Posterior vena cava (tissue), 2 donors: ENCODE results near the gene KLHDC4. TPM values are rescaled to one million over a fixed set of nuclear protein-coding genes. Genes with fewer than 3 reads are reported as not detected.
A peak's percentile ranks its signal among the peaks of the same experiment; 100 is the strongest.
"Not testable (repeated sequence)": the region's sequence is repeated elsewhere in the genome, so short reads cannot be mapped to it uniquely, and the experiment has no call there.

Experiments
- DNase-seq: peaks from one replicate; pipeline ENCODE4 v3.0.0-alpha.2; 2020; ENCODE audit warnings: low spot score
- intact Hi-C, 2 donors: fragments of 100-400 bp; cut with DNase I; formaldehyde crosslinking; loops; one replicate each; pipeline versions ENCODE4 v1.14.1 to v1.14.2; 2022 to 2023
- long read RNA-seq, 2 donors: library from polyadenylated mRNA; unstranded; transcript quantifications; one replicate each; pipeline ENCODE4 v2.0.0, GENCODE V29; 2020 to 2021
- total RNA-seq, 2 donors: library from RNA; stranded (reverse); fragmentation: NEBNext Ultra II Directional; extraction: Animal tissue kit (Norgen Biotek cat#: 25700); gene quantifications; one replicate each; pipeline ENCODE4 v1.2.1, GENCODE V29; 2021
- donor health status: DM: yes; HTN: yes; CAD: no.
- donor health status: DM: yes; HTN: yes; CAD: no.

KLHDC4 gene
- total RNA-seq = 10 to 100 TPM; 19.8 to 21.9 TPM
- long read RNA-seq, donor 1, full-length matches to known transcripts = 3 of 9 reads
- long read RNA-seq, donor 1, partial matches to known transcripts = 1 of 9 reads
- long read RNA-seq, donor 1, other reads (novel, unspliced or antisense) = 5 of 9 reads
- long read RNA-seq, donor 2, full-length matches to known transcripts = 44 of 91 reads
- long read RNA-seq, donor 2, partial matches to known transcripts = 14 of 91 reads
- long read RNA-seq, donor 2, other reads (novel, unspliced or antisense) = 33 of 91 reads

DNA sequence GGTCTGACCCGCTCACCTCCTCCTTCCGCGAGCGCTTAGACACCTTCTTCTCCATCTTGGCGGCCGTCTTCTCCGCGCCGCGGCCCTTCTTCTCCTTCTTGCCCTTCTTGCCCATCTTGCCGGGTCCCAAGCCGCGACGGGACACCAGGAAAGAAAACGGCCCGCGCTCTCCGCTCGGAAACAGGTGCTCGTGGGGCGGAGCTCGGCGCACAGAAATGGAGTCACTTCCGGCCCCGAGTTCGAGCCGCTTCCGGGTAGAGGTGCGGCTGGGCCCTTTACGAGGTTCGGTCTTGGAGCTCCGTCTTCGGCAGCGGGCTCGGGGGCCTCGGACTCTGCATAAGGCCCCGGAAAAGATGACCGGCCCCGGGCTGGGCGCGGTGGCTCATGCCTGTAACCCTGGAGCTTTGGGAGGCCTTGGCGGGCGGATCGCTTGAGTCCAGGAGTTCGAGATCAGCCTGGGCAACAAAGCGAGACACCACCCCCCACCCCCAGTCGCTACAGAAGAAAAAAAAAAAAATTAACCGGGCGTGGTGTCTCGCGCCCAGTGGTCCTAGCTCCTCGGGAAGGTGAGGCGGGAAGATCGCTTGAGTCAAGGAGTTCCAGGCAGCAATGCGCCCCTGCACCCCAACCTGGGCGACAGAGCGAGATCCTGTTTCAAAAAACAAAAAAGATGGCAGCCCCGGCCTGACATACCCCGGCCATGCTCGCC lies at the start of gene KLHDC4:
Gene KLHDC4 (minus strand): TSS at position 211 of the 709 bp plus-strand sequence. CDS start 96 bp downstream, at position 115.
- intact Hi-C loops = loop anchor here in 1 of 2 donors (10.0 kb wide), 1 partner anchor 171 kb away; no protein-coding TSS in a partner anchor

DNA sequence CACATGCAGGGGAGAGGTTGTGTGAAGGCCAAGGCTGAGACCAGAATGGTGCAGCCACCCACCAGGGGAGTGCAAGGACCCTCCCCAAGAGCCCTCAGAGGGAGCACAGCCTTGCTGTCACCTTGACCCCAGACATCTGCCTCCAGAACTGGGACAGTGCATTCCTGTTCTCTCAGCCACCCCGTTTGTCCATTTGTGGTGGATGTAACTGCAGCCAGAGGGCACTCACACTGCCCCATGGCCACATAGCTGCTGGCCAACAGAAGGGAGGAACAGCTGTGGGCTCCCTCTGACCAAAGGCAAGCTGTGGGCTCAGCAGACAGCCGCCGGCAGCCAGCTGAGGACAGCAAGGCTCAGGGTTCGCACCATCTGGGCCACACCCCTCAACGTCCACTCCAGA lies 49.8 kb upstream of the KLHDC4 start:
- no peak for DNase-seq
- intact Hi-C loops = no loop called here

More for the DNA sequence above, at the start of gene KLHDC4:
- DNase-seq = peak; percentile 97

DNA sequence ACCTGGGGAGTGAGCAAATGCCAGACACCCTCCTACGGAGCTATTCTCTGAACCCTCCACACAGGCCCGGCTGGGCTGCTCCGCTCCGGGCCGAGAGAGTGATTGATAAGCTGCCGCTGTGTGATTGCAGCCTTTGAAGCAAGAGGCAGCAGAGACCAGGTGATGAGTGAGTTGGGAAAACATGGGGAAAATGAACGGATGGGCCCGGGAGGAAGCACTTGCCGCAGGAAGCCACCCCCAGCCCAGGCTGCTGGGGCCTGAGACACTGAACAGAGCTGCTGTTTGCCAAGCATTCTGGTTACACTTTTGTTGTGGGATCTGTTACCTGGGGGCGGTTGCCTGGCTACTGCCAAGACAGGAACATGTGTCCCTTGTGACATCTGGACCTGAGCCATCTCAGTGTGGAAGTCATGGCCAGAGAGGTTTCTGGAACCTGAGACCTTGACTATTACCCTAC lies 46.4 kb upstream of the KLHDC4 start:
- no peak for DNase-seq
- intact Hi-C loops = no loop called here

DNA sequence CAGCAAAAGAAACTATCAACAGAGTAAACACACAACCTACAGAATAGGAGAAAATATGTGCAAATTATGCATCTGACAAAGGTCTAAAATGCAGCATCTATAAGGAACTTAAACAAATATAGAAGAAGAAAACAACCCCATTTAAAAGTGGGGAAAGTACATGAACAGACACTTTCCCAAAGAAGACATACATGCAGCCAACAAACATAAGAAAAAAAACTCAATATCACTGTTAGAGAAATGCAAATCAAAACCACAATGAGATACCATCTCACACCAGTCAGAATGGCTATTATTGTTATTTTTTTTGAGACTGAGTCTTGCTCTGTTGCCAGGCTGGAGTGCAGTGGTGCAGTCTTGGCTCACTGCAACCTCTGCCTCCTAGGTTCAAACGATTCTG lies 45.7 kb upstream of the KLHDC4 start:
- DNase-seq, intact Hi-C loops: not testable (repeated sequence)

DNA sequence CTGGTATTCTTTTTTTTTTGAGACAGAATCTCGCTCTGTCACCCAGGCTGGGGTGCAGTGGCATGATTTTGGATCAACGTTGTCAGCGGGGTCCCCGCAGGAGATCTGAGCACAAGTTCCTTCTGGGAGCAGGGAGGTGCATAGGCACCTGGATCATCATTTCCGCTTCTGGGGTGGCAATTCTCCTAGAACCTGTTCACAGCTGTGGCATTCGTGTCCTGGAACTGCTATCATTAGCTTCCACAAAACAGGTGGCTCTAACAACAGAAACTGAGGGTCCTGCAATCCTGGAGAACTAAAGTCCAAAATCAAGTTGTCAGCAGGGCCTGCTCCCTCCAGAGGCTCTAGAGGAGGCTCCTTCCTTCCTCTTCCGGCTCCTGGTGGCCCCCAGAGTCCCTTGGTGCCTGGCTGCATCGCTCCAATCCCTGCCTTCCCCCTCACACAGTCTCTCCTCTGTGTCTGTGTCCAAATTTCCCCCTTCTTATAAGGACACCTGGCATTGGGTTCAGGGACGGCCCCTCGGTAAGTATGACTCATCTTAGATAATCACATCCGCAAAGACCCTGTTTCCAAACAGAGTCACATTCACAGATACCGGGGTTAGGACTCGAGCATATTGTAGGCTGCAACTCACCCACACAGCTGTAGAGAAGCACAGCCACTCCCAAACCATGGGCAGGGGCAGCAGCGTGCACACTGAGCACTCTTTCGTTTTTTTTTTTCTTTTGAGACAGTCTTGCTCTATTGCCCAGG lies 43.5 kb upstream of the KLHDC4 start:
- DNase-seq = no peak
- intact Hi-C loops = no loop called here

DNA sequence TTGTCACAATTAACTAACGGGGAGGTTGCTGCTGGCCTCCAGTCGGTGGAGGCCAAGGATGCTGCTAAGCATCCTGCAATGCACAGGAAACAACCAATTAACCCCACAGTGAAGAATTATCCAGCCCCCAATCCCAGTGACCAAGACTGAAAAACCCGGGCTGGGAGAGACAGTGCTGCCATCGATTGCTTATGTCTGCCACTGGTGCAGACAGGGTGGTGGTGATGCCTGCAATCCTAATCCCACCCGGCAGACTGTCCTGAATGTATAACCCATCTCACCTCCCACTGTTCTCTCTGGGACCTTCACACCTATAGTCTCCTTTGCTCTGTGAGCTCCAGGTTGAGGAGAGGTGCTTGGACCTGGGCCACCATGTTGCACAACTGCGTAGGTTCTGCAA lies 42.3 kb upstream of the KLHDC4 start:
- DNase-seq = no peak
- intact Hi-C loops = no loop called here

DNA sequence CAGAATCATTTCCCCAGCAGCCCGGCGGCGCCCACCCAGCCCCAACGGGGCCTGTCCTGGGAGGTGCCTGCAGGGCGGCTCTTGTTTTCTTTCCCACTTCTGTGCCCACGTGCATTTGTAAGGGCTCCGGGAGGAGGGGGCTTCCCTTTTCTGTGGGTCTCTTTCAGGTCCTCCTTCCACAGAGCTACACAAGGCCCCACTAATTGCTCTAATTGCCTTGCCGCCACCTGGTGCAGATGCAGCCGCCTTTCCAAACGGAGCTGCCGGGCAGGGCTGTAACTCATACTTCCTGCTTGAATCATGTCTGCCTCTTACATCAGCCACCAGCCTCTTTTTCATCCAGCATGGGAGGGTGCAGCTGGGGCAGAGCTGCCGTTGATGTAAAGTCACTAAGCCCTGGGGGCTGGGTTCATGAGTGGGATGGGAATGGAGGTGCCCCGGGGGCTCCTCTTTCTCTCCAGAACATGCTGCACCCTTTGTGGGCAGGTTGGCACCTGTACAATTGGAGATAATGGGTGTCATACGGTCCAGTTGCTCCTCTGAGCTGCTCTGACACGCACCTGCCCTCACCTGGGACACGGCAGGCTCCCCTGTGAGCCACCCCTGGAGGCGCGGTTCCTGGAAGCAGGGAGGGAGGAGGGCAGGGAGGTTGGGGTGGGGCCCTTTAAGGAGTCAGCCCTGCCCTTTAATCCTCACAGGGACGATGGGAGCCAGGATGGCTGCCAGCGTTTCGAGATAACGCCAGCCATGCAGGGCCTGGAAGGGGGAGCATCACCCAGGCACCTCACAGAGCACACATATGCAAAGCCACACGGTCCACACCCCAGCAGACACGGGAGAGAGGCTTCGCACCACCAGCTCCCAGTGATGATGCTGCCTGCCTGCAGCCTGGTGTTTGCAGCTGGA lies 41.1 kb upstream of the KLHDC4 start:
- DNase-seq = no peak
- intact Hi-C loops = no loop called here

DNA sequence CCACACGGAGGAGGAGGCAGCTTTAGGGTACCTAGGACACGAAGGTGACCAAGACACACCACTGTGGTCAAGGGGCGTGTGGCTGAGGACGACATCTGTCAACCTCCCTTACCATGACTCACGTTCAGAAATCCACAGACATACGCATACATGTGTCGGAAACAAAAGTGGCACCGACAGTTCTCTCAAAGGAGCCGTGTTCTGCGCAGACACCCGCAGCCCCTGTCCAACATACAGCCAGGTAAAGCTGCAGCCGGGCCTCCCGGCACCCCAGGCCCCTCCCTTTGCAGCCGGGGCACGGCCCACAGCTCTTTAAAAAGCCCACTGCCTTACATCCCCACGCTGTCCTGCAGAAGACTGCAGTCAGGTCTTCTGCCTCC lies 40.5 kb upstream of the KLHDC4 start:
- no peak for DNase-seq
- intact Hi-C loops = no loop called here

DNA sequence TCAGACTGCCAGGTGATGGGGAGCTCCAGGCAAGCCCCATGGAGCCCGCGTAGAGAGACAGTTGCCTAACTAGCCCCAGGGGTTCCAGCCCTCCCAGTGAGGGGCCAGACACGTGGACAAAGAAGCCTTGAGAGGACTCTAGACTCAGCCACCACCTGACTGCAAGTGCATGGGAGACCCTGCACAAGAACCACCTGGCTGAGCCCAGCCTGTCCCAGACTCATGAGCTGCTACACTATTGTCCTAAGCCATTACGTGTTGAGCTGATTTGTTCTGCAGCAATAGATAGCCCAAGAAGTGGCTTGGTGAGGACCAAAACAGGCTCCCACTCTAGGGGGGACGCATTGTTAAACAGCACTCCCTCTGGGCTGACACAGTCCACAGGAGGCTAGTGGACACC lies 37.6 kb upstream of the KLHDC4 start:
- intact Hi-C loops = no loop called here
- no peak for DNase-seq

DNA sequence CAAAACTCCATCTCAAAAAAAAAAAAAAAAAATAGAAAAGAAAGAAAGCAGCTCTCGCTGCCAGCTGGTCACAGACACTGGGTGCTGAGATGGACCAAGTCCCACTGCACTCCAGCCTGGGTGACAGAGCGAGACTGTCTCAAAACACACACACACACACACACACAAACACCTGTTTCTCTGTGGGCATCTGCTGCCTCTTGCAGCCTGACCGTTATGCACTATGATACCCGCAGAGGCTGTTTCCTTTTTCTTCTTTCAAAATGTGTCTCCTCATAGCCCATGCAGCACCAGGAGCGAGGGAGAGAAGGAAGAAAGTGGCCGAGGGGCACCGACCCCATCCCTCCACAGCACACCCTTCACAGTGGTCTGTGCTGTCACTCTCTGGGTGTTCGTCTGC lies 36.9 kb upstream of the KLHDC4 start:
- DNase-seq = no peak
- intact Hi-C loops = no loop called here

DNA sequence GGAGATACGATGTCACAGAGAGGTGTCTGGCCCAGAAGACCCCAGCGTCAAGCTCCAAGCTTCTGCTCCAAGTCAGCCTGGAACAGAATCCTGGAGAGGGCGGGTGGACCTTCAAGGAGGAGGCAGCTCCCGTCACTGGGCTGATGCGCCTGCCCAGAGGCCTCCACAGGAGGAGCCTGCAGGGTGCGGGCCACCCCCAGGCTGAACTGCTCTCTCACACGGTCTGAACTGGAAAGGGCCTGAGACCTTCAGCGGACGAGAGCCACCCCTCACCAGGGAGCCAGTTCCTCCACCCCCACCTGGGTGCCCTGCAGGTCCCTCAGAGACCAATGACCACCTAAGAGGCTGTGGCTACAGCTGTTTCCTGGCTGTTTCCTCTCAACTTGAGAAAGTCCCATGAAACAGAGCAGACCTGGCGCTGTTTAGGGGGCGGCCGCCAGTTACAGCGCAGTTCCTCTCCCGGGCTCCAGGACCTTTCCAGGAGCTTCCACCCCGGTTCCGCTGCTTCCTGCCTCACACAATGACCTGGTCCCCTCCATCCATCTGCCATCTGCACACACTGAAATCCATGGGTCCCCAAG lies 36.0 kb upstream of the KLHDC4 start:
- DNase-seq = no peak
- intact Hi-C loops = no loop called here

DNA sequence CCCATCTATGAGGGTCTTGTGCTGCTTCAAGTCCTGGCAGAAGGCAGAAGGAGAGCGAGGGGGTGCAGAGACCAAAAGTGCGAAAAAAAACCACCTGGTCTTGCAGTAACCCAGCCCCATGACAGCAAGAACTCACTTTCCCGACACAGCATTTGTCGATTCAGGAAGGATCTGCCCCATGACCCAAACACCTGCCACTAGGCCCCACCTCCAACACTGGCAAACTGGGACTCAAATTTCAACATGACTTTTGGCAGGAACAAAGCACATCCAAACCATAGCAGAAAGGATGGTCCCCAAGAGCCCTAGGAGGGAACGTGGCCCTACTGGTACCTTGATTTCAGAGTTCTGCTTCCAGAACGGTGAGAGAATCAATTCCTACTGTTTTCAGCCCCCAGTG lies 34.7 kb upstream of the KLHDC4 start:
- no peak for DNase-seq
- intact Hi-C loops = no loop called here

DNA sequence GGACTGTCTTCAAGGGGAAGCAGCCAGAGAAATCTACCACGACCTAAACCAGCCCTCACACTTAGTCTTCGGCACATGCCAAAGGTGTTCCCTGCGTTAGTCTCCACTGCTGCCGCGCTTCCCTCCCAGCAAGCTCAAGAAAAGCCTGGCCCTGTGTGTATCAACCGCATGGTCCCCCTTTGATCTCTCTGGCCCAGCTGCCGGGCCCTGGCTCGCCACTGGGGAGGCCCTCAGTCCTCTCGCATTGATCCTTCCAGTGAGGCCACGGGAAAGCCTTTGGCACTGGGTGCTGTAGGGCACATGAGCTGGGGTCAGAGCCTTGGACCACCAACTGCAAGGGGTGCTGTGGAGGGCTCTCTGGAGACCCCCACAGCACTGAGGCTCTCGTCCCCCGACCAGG lies 29.6 kb upstream of the KLHDC4 start:
- no peak for DNase-seq
- intact Hi-C loops = no loop called here

DNA sequence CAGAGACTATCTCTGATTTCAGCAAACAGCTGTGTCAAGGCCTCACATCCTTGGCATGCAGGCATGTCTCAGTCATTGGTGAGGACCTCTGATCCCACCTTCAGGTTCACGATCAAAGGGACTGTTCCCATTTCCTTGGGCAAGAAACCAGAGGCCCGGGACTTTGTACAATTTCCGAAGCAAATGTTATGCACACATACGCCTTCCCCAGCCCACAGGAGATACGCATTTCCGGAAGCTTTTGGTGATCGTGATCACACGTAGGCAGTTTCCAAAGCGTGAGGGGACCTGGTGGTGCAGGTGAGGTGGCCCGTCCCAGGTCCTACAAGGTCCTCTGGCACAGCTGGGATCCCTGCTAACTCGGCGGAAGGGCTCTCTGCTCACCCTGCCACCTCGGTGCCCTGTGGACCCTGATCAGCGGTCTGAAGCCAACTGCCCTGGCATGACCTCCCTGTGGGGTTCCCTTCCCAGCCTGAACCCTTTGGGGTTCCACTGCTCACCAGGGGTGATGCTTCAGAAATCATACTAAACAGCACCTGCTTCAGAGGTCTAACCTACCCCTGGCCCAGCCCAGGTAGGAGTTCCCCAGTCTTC lies 28.8 kb upstream of the KLHDC4 start:
- intact Hi-C loops = no loop called here
- no peak for DNase-seq

DNA sequence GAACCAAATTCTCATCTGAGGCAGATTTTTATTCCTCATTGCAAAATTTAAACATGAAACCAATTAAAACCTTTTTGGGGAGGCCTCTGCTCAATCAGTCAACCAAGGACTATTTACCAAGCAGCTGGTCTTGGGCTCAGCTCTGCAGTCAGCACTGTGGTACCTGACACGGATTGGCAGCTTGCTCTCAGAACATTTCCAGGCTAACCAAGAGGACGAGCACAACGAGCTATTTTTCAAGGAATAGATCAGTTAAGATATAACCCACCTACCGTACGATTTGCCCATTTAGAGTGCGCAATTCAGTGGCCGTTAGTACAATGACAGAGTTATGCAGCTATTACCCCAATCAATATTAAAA lies 26.4 kb upstream of the KLHDC4 start:
- DNase-seq = no peak
- intact Hi-C loops = no loop called here

DNA sequence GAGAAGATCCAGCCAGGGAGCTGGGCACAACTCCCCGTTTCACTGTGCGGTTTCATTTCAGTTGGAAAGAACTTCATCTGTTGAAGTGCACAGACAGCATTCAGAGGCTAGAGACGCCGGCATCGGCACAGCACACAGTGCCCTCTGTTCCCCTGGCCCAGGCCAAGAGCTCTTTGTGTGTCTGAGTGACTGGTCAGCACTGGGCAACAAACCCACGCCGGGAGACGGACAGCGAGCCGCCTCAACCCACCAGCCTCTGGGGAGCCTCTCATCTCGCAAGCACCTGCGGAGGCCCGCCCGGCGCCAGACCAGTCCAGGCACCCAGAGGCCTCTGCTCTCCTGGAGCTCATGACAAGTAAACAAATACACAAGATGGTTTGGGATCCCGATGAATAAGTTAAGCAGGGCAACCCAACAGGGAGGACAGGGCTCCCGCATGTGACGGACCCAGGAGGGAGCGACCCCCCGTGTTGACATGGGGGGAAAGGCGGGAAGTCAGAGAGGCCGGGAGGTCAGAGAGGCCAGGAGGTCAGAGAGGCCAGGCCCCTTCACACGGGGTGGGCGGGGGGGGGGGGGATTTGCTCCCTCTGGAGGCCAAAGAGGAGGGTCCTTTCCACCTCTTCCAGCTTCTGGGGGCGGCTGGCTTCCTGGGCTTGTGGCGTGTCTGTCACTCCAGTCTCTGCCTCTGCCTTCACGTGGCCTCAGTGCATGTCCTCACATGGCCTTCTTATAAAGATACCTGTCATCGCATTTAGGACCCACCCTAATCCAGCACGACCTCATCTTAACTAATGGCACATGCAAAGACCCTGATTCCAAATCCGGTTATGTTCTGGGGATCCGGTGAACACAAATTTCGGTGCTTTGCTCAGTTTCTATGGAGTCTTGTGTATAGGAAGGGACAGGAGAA lies 25.8 kb upstream of the KLHDC4 start:
- intact Hi-C loops = no loop called here
- DNase-seq = no peak

DNA sequence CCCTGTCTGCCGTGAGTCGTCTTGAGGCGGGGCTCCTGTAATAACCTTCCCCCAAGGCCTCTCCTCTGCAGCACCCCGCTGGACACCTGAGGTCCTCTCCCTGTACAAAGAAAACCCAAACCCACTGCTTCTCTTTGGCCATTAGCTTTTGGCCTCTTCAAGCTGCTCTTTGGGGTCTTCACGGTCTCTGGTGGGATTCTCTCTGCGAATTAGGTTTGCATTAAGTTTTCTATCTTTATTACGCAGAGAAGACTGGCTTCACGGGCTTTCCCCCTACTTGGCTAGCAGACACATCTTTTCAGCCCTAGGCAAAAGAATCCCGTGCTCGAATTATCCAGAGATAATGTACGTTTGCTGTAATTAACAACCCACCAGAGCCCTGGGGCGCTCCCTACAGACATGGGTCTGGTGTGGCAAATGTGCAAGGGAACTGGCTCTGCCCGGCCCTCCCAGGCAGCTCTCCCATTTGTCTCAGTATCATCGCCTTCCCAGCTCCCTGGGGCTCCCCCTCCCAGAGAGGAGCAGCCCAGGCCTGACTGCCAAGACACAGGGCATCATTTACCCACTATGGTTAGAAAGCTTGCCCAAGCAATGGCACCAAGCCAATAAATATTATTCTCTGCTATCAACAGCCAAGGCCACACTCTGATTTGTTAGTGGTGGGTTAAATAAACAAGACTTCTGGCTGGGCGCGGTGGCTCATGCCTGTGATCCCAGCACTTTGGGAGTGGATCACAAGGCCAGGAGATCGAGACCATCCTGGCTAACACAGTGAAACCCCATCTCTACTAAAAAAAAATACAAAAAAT lies 24.7 kb upstream of the KLHDC4 start:
- DNase-seq = no peak
- intact Hi-C loops = no loop called here
